CD14-positive monocyte (primary cell): Measurements from ENCODE around the gene UBD. TPM values are rescaled to one million over a fixed set of nuclear protein-coding genes. Genes with fewer than 3 reads are reported as not detected.

Experiments used
- DNase-seq, 3 donors: peaks; one replicate each; pipeline ENCODE4 v3.0.0-alpha.2; 2011 to 2022
- H2AFZ ChIP-seq: 2 replicates; pipeline ENCODE4 v1.6.0; 2012; ENCODE audit warnings: mild to moderate bottlenecking, low read depth, low read length, inconsistent platforms; ENCODE audit not compliant: insufficient read depth, poor library complexity, severe bottlenecking
- H3K27ac ChIP-seq, 2 donors: 1 replicate in 1 of 2; 2 replicates in 1 of 2; pipeline ENCODE4 v1.5.1; 2012 to 2013; ENCODE audit warnings: low read length in 2 of 2, control low read depth in 1 of 2, inconsistent platforms in 1 of 2, low read depth in 1 of 2, mild to moderate bottlenecking in 1 of 2
- H3K27me3 ChIP-seq, 2 donors: one replicate each; pipeline versions ENCODE4 v1.6.0 to v1.6.1; 2011 to 2013; ENCODE audit warnings: low read length in 2 of 2; ENCODE audit not compliant: control insufficient read depth in 2 of 2, insufficient read depth in 2 of 2
- H3K36me3 ChIP-seq, 2 donors: replicated peaks in 1 of 2; 1 replicate in 1 of 2; 2 replicates in 1 of 2; pipeline versions ENCODE4 v1.5.1 to v1.6.1; 2012 to 2013; ENCODE audit warnings: low read length in 2 of 2, control low read depth in 1 of 2, inconsistent platforms in 1 of 2, mild to moderate bottlenecking in 1 of 2; ENCODE audit not compliant: insufficient read depth in 2 of 2, control insufficient read depth in 1 of 2
- H3K4me1 ChIP-seq, 2 donors: 1 replicate in 1 of 2; 2 replicates in 1 of 2; pipeline versions ENCODE4 v1.5.1 to v1.6.1; 2012 to 2013; ENCODE audit warnings: low read length in 2 of 2, control low read depth in 1 of 2, inconsistent platforms in 1 of 2, mild to moderate bottlenecking in 1 of 2, moderate library complexity in 1 of 2; ENCODE audit not compliant: insufficient read depth in 2 of 2, control insufficient read depth in 1 of 2
- H3K4me2 ChIP-seq: replicated peaks from 2 replicates; pipeline ENCODE3; 2012; ENCODE audit warnings: low read length, moderate library complexity, mild to moderate bottlenecking; ENCODE audit not compliant: poor library complexity, severe bottlenecking; ENCODE audit errors: extremely low read depth
- H3K4me3 ChIP-seq, 3 experiments: fragments of 200-600 bp in 1 of 3; sonication (generic) in 1 of 3; replicated peaks in 1 of 3; 1 replicate in 2 of 3; 2 replicates in 1 of 3; pipeline ENCODE4 v1.5.1; 2011 to 2013; ENCODE audit warnings: low read length in 3 of 3, mild to moderate bottlenecking in 3 of 3, control low read depth in 2 of 3, low read depth in 2 of 3, inconsistent platforms in 1 of 3, moderate library complexity in 1 of 3
- H3K79me2 ChIP-seq: 2 replicates; pipeline ENCODE4 v1.6.0; 2012; ENCODE audit warnings: mild to moderate bottlenecking, control low read depth, inconsistent platforms, low read length, moderate library complexity; ENCODE audit not compliant: insufficient read depth
- H3K9ac ChIP-seq: 2 replicates; pipeline ENCODE4 v1.6.0; 2017; ENCODE audit warnings: low read length, mild to moderate bottlenecking; ENCODE audit not compliant: insufficient read depth, poor library complexity, severe bottlenecking
- H3K9me3 ChIP-seq, 2 donors: replicated peaks in 1 of 2; 1 replicate in 1 of 2; 2 replicates in 1 of 2; pipeline versions ENCODE4 v1.5.1 to v1.6.1; 2012 to 2013; ENCODE audit warnings: low read length in 2 of 2, control low read depth in 1 of 2; ENCODE audit not compliant: control insufficient read depth in 1 of 2, insufficient read depth in 1 of 2
- H4K20me1 ChIP-seq: 2 replicates; pipeline ENCODE4 v1.6.0; 2012; ENCODE audit warnings: mild to moderate bottlenecking, low read length, control low read depth, moderate library complexity; ENCODE audit not compliant: insufficient read depth
- H3K27ac Mint-ChIP-seq, 7 donors: one replicate each; pipeline ENCODE4 v1.8.0; 2020; ENCODE audit warnings: mild to moderate bottlenecking in 7 of 7, mixed read lengths in 7 of 7, moderate library complexity in 6 of 7, inconsistent platforms in 2 of 7
- H3K27me3 Mint-ChIP-seq, 3 donors: one replicate each; pipeline ENCODE4 v1.8.0; 2021 to 2022; ENCODE audit warnings: low read depth in 3 of 3, mild to moderate bottlenecking in 3 of 3, mixed read lengths in 3 of 3, moderate library complexity in 3 of 3, inconsistent platforms in 1 of 3
- H3K36me3 Mint-ChIP-seq, 2 donors: one replicate each; pipeline ENCODE4 v1.8.0; 2020; ENCODE audit warnings: mixed read lengths in 2 of 2, inconsistent platforms in 1 of 2, mild to moderate bottlenecking in 1 of 2
- H3K4me1 Mint-ChIP-seq: one replicate; pipeline ENCODE4 v1.8.0; 2020; ENCODE audit warnings: mild to moderate bottlenecking, mixed read lengths
- H3K4me3 Mint-ChIP-seq, 2 donors: one replicate each; pipeline ENCODE4 v1.8.0; 2020; ENCODE audit warnings: mild to moderate bottlenecking in 2 of 2, mixed read lengths in 2 of 2, moderate library complexity in 1 of 2
- H3K9me3 Mint-ChIP-seq, 7 donors: one replicate each; pipeline ENCODE4 v1.8.0; 2020 to 2022; ENCODE audit warnings: mixed read lengths in 7 of 7, mild to moderate bottlenecking in 6 of 7, moderate library complexity in 6 of 7, inconsistent platforms in 2 of 7
- WGBS: methylation state at CpG from one replicate; pipeline ENCODE4 v1.1.5; 2013; ENCODE audit warnings: missing lambda C conversion rate; ENCODE audit not compliant: insufficient coverage; 5-methylcytosine and 5-hydroxymethylcytosine counted together
- intact Hi-C, 2 donors: fragments of 100-400 bp; cut with micrococcal nuclease; formaldehyde crosslinking; loops; one replicate each; pipeline versions ENCODE4 v1.15.0 to v1.15.1; 2023
- polyA plus RNA-seq, 3 donors: library from polyadenylated mRNA; depleted of rRNA in 1 of 3; unstranded in 2 of 3; stranded (reverse) in 1 of 3; fragments of 300-500 nt in 2 of 3; fragments of >200 nt in 1 of 3; fragmentation: Illumina TruSeq in 2 of 3; gene quantifications; 1 replicate in 2 of 3; 2 replicates in 1 of 3; pipeline ENCODE4 v1.2.3, GENCODE V29; 2012 to 2021
- TF ChIP-seq, protein P1 (sequence below): fragments of 200-600 bp; IDR thresholded peaks from one replicate; pipeline ENCODE4 v1.8.0; 2022; ENCODE audit warnings: antibody characterized with exemption, mild to moderate bottlenecking

Gene UBD
- polyA plus RNA-seq, 3 donors, result 0.15 TPM; not detected in 2

DNA sequence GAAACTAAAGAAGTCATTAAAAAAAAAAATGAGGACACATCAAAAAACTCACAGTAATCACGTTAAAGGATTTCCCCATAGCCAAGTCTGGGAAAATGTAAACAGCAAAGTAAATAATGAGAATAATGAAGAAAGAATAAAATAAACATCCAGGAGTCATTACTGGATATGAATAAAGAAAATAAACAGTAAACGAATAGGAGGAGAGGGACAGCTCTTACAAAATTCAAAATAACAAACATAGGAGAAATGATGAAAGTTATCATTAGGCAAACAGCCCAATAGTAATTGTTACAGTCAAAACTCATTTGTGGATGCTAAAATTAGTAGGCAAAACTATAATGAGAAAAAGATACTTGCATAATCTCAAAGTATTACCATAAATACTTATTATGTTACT, 8.0 kb upstream of the UBD start:
- no peak overlapping the region for H3K27ac Mint-ChIP-seq
- H3K4me3 ChIP-seq, result no peak overlapping the region
- DNase-seq, result no peak
- no peaks in the 10 kb centered on the region for H3K36me3 Mint-ChIP-seq
- TF ChIP-seq, protein P1, sequence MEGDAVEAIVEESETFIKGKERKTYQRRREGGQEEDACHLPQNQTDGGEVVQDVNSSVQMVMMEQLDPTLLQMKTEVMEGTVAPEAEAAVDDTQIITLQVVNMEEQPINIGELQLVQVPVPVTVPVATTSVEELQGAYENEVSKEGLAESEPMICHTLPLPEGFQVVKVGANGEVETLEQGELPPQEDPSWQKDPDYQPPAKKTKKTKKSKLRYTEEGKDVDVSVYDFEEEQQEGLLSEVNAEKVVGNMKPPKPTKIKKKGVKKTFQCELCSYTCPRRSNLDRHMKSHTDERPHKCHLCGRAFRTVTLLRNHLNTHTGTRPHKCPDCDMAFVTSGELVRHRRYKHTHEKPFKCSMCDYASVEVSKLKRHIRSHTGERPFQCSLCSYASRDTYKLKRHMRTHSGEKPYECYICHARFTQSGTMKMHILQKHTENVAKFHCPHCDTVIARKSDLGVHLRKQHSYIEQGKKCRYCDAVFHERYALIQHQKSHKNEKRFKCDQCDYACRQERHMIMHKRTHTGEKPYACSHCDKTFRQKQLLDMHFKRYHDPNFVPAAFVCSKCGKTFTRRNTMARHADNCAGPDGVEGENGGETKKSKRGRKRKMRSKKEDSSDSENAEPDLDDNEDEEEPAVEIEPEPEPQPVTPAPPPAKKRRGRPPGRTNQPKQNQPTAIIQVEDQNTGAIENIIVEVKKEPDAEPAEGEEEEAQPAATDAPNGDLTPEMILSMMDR, result no peak
- H3K4me2 ChIP-seq, result no peak overlapping the region
- H3K79me2 ChIP-seq, result no peaks in the 10 kb centered on the region
- no peak overlapping the region for H3K27ac ChIP-seq
- intact Hi-C loops, result no loop called here
- H3K4me1 Mint-ChIP-seq, result peaks cover 8% of the 10 kb centered on the region
- no peaks in the 10 kb centered on the region for H3K36me3 ChIP-seq
- H3K4me3 Mint-ChIP-seq, result no peak overlapping the region
- peaks cover 7 to 11% (median 10%) of the 10 kb centered on the region in 3 donors for H3K27me3 Mint-ChIP-seq
- H4K20me1 ChIP-seq, result no peaks in the 10 kb centered on the region
- H3K27me3 ChIP-seq, result no peaks in the 10 kb centered on the region
- H3K9ac ChIP-seq, result no peak overlapping the region
- no peaks in the 10 kb centered on the region for H3K9me3 ChIP-seq
- WGBS, result no CpG with 5 or more reads among the region's 2 CpGs
- no peak overlapping the region for H2AFZ ChIP-seq
- peaks cover 0 to 3% (median 2%) of the 10 kb centered on the region in 7 donors for H3K9me3 Mint-ChIP-seq
- no peaks in the 10 kb centered on the region for H3K4me1 ChIP-seq

DNA sequence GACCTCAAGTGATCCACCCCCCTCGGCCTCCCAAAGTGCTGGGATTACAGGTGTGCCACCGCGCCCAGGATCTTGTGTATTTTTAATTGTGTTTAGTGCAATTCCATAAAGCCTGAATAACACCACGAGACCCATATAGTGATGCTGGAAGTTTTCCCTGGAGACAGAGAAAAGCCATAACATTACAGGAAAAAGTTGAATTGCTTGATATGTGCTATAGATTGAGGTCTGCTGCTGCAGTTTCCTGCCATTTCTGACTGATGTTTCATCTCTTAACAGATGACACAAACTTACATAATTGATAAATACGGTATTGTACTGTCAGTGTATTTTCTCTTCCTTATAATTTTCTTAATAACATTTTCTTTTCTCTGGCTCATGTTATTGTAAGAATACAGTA, 7.3 kb upstream of the UBD start:
- Mint-ChIP-seq H3K27me3 (peaks cover 6 to 8% (median 7%) of the 10 kb centered on the region in 3 donors), H3K4me1 (peaks cover 8% of the 10 kb centered on the region), H3K4me3 (no peak overlapping the region), H3K27ac (no peak overlapping the region), H3K9me3 (peaks cover 0 to 3% (median 2%) of the 10 kb centered on the region in 7 donors), H3K36me3 (no peaks in the 10 kb centered on the region)
- Histone ChIP-seq H3K4me2 (no peak overlapping the region), H3K27ac (no peak overlapping the region), H3K4me3 (no peak overlapping the region), H3K27me3 (peaks cover 0 to under 1% of the 10 kb centered on the region in 2 donors), H3K79me2 (no peaks in the 10 kb centered on the region), H3K9ac (no peak overlapping the region), H4K20me1 (no peaks in the 10 kb centered on the region), H3K9me3 (no peaks in the 10 kb centered on the region), H3K4me1 (no peaks in the 10 kb centered on the region), H3K36me3 (no peaks in the 10 kb centered on the region), H2AFZ (no peak overlapping the region)
- intact Hi-C loops, result no loop called here
- 90% methylated on average over 2 of the region's 5 CpGs for WGBS
- TF ChIP-seq, protein P1, result no peak
- DNase-seq, result no peak
